Ascending aorta (tissue), 2 donors: ENCODE data around the gene MTCL1. TPM values are rescaled to one million over a fixed set of nuclear protein-coding genes. Genes with fewer than 3 reads are reported as not detected.

Experiments used
- DNase-seq, 2 donors: peaks; one replicate each; pipeline ENCODE4 v3.0.0-alpha.2; 2019; ENCODE audit warnings: low spot score in 2 of 2
- H3K27ac ChIP-seq, 2 donors: fragments of 200-600 bp; sonication (generic); one replicate each; pipeline ENCODE4 v1.5.1; 2016 to 2017; ENCODE audit warnings: mild to moderate bottlenecking in 1 of 2
- H3K27me3 ChIP-seq: fragments of 200-600 bp; sonication (generic); one replicate; pipeline ENCODE4 v1.5.1; 2017
- H3K36me3 ChIP-seq, 2 donors: fragments of 200-600 bp; sonication (generic); one replicate each; pipeline ENCODE4 v1.5.1; 2016
- H3K4me1 ChIP-seq, 2 donors: fragments of 200-600 bp; sonication (generic); one replicate each; pipeline ENCODE4 v1.5.1; 2016 to 2017; ENCODE audit warnings: mild to moderate bottlenecking in 1 of 2
- H3K4me3 ChIP-seq, 2 donors: fragments of 200-600 bp; sonication (generic); one replicate each; pipeline ENCODE4 v1.5.1; 2016 to 2017; ENCODE audit warnings: mild to moderate bottlenecking in 1 of 2
- H3K9me3 ChIP-seq, 2 donors: fragments of 200-600 bp; sonication (generic); one replicate each; pipeline ENCODE4 v1.5.1; 2016
- intact Hi-C: fragments of 100-400 bp; cut with DNase I; formaldehyde crosslinking; loops from one replicate; pipeline ENCODE4 v1.15.1; 2023
- total RNA-seq: library from RNA; depleted of rRNA; stranded (reverse); fragments of >200 nt; gene quantifications from one replicate; pipeline ENCODE4 v1.1.0, GENCODE V29; 2016
- TF ChIP-seq, protein P1 (sequence below), 3 experiments: fragments of 200-600 bp in 2 of 3; fragments of 450-650 bp in 1 of 3; sonication (generic) in 2 of 3; IDR thresholded peaks; one replicate each; pipeline ENCODE4 v1.5.1; 2016 to 2019; ENCODE audit warnings: antibody characterized with exemption in 3 of 3, mild to moderate bottlenecking in 1 of 3, moderate library complexity in 1 of 3

MTCL1 gene
- total RNA-seq, 1 donor from 2014 or later, result 105 TPM

DNA sequence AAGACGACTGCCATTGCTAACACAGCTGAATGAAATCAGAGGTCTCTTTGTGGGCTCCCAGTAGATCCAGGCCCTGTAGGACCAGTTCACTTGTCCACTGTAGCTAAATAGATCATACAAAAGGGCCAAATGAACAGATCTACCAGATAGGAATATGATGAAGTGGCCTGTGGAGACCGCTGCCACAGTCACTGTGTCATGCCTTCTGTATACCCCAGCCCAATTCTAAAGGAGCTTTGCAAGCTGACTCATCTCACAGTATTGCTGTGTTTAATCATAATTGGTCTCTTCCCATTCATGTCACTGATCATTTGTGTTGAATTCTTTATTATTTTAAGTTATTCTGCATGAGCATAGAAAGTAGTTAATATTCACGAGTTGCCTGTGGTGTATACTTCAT is 125.8 kb downstream of the MTCL1 start:
- H3K4me3 ChIP-seq, result no peak overlapping the region
- no peak overlapping the region for H3K27ac ChIP-seq
- H3K9me3 ChIP-seq, result no peaks in the 10 kb centered on the region
- TF ChIP-seq, protein P1, sequence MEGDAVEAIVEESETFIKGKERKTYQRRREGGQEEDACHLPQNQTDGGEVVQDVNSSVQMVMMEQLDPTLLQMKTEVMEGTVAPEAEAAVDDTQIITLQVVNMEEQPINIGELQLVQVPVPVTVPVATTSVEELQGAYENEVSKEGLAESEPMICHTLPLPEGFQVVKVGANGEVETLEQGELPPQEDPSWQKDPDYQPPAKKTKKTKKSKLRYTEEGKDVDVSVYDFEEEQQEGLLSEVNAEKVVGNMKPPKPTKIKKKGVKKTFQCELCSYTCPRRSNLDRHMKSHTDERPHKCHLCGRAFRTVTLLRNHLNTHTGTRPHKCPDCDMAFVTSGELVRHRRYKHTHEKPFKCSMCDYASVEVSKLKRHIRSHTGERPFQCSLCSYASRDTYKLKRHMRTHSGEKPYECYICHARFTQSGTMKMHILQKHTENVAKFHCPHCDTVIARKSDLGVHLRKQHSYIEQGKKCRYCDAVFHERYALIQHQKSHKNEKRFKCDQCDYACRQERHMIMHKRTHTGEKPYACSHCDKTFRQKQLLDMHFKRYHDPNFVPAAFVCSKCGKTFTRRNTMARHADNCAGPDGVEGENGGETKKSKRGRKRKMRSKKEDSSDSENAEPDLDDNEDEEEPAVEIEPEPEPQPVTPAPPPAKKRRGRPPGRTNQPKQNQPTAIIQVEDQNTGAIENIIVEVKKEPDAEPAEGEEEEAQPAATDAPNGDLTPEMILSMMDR (IDR thresholded peaks at IDR 0.05), result no peak
- DNase-seq, result no peak
- no peaks in the 10 kb centered on the region for H3K4me1 ChIP-seq
- intact Hi-C loops, result no loop called here
- no peaks in the 10 kb centered on the region for H3K36me3 ChIP-seq
- no peaks in the 10 kb centered on the region for H3K27me3 ChIP-seq

DNA sequence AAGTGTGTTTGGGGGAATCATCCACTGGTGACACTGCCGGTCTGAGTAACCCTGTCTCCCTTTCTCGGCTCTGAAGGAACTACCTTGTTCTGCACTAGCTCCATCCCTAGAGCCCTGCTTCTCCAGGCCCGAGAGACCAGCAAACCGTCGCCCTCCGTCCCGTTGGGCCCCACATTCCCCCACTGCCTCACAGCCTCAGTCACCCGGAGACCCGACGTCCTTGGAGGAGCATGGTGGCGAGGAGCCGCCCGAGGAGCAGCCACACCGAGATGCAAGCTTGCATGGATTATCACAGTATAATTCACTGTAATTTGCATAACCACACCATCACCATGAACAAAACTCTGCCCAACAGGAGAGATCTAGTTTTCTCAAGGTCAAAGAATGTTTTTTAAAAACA is 126.2 kb downstream of the MTCL1 start:
- no peak for DNase-seq
- TF ChIP-seq, protein P1 (IDR thresholded peaks at IDR 0.05), result no peak
- Histone ChIP-seq H3K36me3 (no peaks in the 10 kb centered on the region), H3K4me3 (no peak overlapping the region), H3K9me3 (no peaks in the 10 kb centered on the region), H3K27me3 (no peaks in the 10 kb centered on the region), H3K4me1 (no peaks in the 10 kb centered on the region), H3K27ac (no peak overlapping the region)
- intact Hi-C loops, result no loop called here

DNA sequence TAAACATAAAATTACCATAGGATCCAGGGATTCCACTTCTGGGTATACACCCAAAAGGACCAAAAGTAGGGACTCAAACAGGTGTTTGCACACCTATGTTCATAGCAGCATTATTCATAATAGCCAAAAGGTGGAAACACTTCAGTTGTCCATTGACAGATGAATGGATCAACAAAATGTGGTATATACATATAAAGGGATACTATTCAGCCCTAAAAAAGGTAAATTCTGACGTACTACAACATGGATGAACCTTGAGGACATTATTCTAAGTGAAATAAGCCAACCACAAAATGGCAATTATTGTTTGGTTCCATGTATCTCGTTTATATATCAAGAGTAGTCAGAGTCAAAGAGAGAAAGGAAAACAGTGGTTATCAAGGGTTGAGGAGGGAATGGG is 128.1 kb downstream of the MTCL1 start:
- Histone ChIP-seq H3K4me1 (no peaks in the 10 kb centered on the region), H3K4me3 (no peak overlapping the region), H3K27ac (no peak overlapping the region), H3K9me3 (no peaks in the 10 kb centered on the region), H3K27me3 (no peaks in the 10 kb centered on the region), H3K36me3 (no peaks in the 10 kb centered on the region)
- TF ChIP-seq, protein P1 (IDR thresholded peaks at IDR 0.05), result no peak
- intact Hi-C loops, result no loop called here
- DNase-seq, result no peak

DNA sequence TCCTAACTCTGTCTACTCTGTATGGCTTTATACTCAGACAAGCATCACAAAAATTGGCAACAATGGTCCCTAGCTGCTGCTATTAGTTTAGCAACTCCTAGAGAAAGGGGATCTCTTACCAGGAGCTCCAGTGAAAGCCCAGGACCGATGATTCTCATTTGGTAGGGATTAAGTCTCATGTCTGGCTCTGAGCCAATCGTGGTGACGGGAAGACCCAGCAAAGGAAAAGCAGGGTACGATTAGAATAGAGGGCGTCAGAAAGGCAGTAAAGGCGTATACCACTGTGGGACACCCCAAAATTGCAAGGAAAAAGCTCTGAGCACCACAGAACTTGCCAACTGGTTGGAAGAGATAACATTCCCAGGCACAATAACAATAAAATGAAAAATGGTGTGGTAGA is 129.5 kb downstream of the MTCL1 start:
- no peaks in the 10 kb centered on the region for H3K9me3 ChIP-seq
- intact Hi-C loops, result no loop called here
- TF ChIP-seq, protein P1 (IDR thresholded peaks at IDR 0.05), result no peak
- no peaks in the 10 kb centered on the region for H3K36me3 ChIP-seq
- no peak overlapping the region for H3K4me3 ChIP-seq
- H3K27ac ChIP-seq, result no peak overlapping the region
- no peak for DNase-seq
- no peaks in the 10 kb centered on the region for H3K4me1 ChIP-seq
- H3K27me3 ChIP-seq, result no peaks in the 10 kb centered on the region

GRCh38 chr18:8835521-8835953 is 130.2 kb downstream of the MTCL1 start:
- TF ChIP-seq, protein P1 (IDR thresholded peaks at IDR 0.05), result no peak
- no peak for DNase-seq
- no peaks in the 10 kb centered on the region for H3K36me3 ChIP-seq
- H3K4me1 ChIP-seq, result no peaks in the 10 kb centered on the region
- intact Hi-C loops, result no loop called here
- H3K4me3 ChIP-seq, result no peak overlapping the region
- no peaks in the 10 kb centered on the region for H3K9me3 ChIP-seq
- H3K27ac ChIP-seq, result no peak overlapping the region
- H3K27me3 ChIP-seq, result no peaks in the 10 kb centered on the region

DNA sequence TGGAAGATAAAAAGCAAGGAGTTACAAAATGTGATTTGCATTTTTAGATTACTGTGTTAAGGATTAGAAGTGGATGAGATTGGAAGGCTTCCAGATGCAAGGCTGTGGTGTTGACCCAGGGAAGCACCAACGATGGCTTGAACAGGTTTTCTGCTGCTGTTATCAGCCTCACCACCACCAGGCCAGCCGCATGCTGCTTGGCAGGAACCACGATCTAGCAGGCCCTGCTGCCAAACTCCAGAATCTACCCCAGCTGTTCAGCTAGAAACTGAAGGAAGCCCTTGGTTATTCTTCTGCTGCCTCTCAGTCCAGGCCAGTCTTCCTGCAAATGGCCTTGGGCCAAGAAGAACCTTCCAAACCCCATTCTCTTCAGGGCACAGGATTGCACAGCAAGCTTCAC is 133.9 kb downstream of the MTCL1 start:
- TF ChIP-seq, protein P1 (IDR thresholded peaks at IDR 0.05), result no peak
- no peak overlapping the region for H3K4me3 ChIP-seq
- no peaks in the 10 kb centered on the region for H3K4me1 ChIP-seq
- H3K27ac ChIP-seq, result no peak overlapping the region
- intact Hi-C loops, result no loop called here
- no peak for DNase-seq
- H3K27me3 ChIP-seq, result no peaks in the 10 kb centered on the region
- no peaks in the 10 kb centered on the region for H3K36me3 ChIP-seq
- no peaks in the 10 kb centered on the region for H3K9me3 ChIP-seq
